Measurements from ENCODE around the gene PLB1.

- no peak for TF ChIP-seq EZH2phosphoT487 (IDR thresholded peaks at IDR 0.05; ENCODE audit: insufficient read depth, low read depth)
- TF ChIP-seq EZH2 (IDR thresholded peaks at IDR 0.05; ENCODE audit: insufficient read depth, poor library complexity, severe bottlenecking) = no peak
Measured at GRCh38 chr2:28628987-28629386, 133.1 kb downstream of the PLB1 start.
